Effector CD4-positive, alpha-beta T cell (primary cell): ENCODE results near the gene ALS2.
"Not testable (repeated sequence)": the region's sequence is repeated elsewhere in the genome, so short reads cannot be mapped to it uniquely, and the experiment has no call there.

Experiments
- DNase-seq: peaks from one replicate; pipeline ENCODE4 v3.0.0-alpha.2; 2020

ALS2 gene

DNA sequence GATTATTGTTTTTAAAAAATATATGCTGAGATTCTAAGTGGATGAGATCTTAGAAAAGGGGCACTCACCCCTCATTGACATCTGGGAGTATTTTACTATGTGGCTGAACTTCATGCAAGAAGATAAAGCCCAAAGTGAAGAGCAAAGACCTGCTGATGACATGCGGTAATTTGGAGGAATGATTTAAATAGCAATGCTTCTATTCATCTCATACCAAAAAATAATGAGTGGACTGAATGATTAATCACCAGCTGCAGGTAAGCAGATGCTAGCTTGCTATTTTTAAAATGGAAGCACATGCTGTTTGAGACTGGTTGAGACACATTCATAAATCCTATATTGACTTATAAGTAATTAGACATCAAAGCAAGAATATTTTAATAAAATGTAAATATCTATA, 12.9 kb upstream of the ALS2 start:
- DNase-seq: no peak

DNA sequence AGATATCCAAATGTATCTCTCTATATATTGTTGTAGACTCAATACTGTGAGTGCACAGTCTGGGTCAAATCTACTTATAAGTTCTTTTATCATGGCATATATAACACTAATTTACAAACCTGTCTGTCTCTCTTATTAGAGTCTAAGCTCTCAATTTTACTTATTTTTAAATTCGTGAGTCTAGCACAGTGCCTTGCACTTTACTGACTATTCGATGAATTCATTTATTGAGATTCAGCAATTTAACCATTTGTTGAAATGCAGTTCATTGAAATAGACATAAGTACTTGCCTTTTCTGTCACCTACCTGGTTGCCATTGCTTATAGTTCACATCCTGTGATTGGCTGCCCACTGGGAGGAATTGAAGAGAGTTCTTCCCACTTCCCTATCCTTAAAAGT, 10.3 kb upstream of the ALS2 start:
- no peak for DNase-seq

DNA sequence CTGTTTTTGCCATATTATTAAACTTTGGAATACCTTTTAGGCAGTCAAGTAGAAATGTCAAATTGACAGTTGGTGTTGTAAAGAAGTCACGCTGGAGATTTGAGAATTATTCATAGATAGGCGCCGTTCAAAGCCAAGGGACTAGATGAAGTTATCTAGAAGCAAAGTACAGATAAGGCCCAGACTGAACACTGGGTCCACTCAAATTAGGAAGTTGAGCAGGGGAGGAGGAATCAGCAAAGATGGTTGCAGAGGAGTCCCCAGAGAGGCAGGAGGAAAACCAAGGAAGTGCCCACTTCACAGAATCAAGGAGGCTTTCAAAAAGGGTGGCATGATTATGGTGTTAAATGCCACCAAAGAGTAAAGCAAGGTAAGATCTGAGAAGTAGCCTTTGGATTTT, 9.6 kb upstream of the ALS2 start:
- DNase-seq: no peak

DNA sequence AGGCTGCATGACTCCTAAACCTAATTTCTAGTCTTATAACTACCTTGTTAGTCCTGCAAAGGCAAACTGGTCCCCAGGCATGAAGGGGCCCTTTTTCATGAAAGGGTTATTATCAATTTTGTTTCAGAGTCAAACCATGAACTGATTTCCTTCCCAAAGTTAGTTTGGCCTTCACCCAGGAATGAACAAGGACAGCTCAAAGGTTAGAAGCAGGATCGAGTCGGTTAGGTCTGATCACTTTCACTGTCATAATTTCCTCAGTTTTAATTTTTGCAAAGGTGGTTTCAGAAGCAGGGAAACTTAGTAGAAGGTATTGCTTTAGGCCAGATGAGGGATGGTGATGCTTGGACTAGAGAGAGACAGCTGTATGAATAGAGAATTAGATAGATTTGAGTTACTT, 8.7 kb upstream of the ALS2 start:
- no peak for DNase-seq

DNA sequence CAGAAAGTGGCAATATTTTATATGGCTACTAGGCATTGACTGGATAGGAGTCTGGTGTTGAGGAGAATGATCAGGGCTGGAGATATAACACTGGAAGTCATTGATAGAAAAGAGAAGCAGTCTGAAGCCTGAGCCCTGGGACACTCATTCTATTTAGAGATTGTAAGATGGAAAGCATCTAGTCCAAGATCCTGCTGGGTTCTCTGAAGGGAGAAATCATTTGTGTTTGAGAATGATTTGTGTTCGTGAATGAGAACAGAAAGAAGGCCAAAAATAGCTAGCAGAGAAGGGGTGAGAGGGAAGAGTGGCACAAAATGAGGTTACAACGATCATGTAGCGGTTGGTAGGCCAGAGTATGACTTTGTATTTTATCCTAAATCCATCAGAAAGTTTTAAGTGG, 7.6 kb upstream of the ALS2 start:
- DNase-seq: no peak

DNA sequence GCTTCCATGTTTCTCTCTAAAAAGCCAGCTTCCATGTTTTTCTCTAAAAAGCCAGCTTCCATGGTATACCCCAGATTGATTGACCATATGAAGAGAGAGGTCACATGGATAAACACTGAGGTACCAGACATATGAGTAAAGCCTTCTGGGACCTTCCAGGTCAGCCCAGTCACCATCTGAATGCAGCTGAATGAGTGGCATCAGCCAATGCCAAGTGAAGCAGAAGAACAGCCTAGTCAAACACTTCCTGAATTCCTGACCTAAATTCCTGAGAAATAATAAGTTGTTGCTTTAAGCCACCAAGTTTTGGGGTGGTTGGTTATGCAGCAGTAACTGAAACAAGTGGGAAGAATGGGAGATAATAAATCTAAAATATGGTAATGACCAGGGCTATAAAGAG, 5.7 kb upstream of the ALS2 start:
- DNase-seq: no peak

DNA sequence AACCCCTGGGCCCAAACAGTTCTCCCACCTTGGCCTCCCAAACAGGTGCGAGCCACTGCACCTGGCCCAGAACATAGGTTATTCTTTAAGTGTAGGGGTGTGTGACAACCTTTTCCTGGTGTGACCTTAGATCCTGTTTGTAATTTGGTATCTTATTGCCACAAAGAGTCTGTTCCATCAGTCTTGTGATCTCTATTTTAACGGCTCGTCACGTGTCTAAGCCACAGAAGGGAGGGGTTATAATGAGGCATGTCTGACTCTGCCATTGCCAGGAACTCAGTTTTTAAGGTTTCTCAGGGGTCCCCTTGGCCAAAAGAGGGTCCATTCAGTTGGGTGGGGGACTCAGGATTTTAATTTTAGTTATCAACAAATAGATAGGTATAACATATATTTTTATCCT, 4.4 kb upstream of the ALS2 start:
- no peak for DNase-seq

DNA sequence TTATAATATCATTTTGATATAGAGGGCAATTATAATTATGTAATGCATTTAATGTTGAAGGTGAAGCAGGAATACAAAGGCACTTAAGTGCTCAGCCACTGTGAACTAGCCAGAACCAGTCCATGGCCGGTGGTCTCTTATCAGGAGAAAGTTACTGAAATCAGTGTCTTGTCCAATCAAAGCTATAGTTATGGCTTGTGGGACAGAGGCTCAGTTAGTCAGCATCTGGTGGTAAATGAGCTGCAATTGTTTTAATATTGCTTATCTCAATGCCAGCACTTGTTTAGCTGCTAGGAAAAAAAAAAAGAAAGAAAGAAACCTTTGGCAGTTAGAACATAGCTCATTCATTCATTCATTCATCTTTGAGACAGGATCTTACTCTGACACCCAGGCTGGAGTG, 3.8 kb upstream of the ALS2 start:
- DNase-seq: no peak

DNA sequence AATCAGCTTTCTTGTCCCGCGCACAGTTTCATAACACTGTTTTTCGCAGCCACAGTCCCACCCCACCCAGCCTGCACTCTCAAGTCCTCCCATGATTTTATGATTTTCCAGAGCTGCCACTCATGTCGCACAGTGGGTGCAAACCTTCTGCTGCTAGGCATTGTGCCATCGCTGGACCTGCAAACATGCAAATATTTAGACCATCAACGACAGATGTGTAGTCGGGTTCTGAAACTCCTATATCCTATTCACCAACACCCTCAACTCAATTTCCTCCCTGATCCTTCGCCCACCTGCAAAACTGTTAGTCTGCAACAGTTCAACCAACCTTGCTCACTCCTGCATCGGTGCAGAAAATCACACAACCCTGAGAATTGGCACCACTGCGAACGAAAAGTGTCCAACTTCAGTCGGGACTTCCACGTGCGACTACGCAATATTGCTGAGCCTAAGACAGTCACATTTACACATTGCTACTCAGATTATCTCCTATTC, 871 bp upstream of the ALS2 start:
- DNase-seq: no peak

DNA sequence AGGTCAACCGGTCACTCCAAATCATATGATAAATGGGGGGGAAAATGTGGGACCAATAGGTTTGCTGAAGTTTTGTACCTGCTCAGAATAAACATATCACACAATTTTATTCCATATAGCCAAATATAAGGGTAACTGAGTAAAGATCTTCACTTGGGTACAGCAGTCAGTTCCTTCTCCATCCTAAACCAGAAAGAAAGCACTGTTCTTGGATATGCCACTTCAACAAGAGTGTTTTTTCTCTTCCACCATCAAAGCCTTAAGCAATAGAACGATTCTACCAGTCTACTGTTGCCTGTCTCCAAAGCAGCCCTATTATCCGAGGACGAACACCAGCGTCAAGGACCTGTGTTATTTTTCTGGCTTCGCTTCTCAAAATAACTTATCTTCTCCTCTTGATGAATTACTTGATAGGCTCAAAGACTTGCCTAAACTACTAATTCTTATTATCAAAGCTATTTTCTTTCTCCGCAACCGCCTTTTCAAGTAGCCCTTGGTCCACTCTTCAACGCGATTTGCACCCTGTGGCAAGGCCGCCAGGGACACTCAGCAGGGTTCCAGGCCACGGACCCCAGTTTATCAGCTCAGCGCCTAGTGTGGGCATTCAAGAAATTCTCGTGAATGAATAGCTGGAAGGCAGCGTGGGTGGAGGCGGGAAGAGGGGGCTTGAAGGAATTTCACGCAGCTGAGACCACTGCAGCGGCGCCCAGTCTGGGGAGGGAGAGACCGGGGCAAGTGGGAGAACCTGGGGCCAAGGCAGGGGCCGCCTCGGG, 646 bp downstream of the ALS2 start:
- no peak for DNase-seq

DNA sequence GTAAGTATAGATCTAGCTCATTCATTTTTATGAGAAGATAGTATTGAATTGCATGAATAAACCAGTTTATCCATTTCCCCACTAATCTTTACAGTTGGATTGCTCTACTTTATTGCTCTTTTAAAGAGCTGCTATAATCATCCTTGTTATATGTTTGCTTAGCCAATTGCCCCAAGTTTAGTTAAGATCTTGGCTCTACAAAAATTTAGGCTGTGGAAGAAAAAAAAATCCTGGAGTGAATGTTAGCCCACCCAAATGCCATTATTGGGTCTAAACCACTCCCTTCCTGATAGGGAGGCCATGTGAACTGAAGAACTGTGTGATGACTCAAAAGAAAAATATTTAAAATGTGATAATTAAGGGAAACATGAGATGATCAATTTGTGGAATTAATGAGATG, 2.9 kb downstream of the ALS2 start:
- DNase-seq: no peak

DNA sequence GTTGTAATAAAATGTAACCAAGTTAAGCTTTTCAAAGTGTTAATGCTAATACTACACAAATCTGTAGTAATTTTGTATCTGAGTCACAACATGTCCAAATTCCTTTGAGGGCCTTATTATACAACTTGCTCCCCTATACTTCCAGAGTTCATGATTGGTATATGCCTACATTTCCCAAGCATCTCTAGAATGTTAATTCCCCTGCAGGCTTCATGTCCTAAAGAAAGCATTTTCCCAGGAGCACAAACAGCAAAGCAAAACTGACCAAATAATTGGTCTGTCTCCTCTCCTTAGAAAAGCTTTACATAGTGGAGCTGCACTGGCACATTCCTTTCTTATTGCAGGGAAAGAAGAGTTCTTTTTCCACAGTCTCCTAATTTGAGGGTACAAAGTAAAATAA, 3.7 kb downstream of the ALS2 start:
- DNase-seq: no peak

DNA sequence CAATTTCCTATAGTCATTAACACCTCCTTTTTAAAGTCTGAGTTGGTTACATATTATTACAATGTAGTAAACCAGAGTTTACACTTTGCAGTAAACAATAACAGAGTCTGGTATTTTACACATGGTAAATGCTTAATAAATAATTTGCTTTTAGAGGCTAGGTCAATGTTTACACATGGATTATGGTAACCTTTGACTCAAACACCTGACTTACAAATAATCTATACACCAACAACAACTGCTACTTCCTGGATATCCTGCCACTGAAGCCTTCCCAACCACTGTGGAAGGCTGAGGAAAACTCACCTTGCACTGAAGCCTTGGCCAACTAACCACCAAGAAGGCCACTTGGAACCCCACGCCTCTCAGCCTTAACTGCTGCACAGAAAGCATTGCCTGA, 5.4 kb downstream of the ALS2 start:
- no peak for DNase-seq

DNA sequence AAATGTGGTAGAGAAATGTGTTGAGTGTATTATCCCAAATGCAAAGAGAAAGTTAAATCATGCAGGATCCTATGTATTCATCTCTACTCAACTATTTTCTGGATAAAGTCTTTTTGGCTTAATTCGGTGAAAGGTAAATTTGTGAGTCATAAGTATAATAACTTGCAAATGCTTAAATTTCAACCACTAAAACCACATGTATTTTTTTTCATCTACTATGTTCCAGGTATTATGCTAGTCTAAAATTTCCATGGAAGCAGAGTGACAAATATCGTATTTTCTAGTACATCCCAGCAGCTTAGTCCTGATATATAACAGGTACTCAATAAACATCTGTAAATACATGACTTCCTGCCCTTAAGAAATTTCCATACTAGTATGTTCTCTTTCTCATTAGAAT, 6.2 kb downstream of the ALS2 start:
- no peak for DNase-seq

DNA sequence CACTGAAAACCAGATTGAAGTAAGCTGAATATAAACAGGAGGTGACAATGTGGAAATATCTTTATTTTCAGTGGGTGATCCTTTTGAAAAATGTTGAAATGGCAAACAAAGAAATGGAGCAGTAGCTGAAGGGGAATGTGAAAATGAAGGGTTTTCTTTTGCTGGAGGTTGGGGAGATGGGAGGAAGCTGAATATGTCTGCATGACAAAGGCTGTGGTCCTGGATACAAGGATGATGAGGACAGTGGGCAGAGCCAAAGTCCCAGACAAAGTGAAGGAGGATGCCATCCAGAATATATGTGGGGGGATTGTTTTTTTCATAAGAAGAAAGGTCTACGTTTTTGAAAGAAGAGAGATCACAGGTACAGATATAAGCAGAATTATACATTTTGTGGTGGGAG, 6.7 kb downstream of the ALS2 start:
- DNase-seq: no peak

DNA sequence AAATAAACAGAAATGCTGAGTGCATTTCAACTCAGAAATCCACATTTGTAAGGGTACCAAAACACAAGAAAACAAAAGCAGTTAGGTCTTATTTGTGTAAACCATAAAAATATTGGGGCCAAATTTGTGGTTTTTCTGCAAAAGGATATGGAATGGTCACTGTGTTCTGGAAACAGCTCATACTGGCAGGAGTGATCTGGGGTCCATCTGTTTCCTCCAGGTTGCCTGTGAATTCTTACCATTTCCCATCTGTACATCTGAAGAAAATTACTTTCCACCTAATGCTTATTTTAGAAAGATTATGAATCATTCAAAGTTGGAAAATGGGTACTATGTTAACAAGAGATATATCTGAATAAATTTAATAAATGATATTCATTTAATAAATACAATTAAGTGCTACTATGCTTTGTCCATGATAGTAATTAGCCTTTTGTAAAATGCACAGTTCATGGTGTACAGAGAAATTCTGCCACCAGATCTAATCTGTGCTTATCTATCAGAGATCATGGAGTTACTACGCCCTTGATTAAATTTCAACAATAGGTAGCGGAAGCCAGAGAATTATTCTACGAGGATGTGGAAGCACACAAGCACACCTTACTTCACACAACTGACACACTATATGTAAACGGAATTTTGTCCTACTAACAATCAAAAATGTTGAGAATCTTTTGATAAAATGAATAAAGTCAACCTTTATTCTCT, 10.9 kb downstream of the ALS2 start:
- no peak for DNase-seq

DNA sequence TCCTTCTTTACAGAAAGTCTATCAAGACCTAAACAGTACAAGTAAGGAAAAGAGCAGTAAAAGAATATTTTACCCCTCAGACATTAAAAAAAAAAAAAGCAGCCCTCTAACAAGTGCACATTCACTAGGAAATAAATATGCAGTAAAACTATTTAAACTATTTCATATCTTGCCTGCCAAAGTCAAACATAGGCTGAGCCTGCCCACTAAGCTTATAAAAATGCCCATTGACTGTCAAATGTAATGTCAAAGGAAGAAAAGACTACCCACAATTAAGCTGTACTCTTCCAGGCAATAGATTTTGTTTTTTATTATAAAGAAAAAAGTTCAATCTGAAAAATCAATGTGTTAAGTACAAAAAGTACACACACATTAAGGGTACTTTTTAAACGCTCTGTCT, 11.8 kb downstream of the ALS2 start:
- DNase-seq: no peak

DNA sequence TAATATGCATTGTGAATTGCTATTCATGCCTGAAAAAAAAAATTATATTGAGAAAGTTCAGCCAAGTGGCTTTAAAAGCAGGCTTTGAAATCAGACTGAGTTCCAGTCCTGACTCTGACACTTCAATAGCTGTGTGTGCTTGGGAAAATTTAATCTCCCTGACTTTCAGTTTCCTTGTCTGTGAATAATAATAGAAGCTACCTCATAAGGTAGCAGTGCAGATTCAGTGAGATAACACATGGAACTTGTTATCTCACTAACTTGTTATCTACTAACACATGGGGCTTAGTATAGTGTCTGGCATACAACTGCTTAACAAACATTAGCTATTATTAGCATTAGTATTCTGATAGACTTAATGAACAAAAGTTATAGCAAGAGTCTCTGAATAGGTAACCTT, 14.9 kb downstream of the ALS2 start:
- no peak for DNase-seq

DNA sequence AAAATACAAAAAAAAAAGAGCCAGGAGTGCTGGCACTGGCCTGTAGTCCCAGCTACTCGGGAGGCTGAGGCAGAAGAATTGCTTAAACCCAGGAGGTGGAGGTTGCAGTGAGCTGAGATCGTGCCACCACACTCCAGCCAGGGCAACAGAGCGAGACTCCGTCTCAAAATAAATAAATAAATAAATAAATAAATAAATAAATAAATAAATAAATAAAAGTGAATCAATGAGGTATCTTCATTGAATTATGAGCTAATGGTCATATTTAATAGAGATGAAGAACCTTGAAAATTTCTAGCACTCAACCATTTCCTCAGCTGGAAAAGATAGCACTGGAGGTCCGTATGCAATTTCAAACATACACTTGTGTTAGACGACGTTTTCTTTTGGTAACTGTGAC, 16.3 kb downstream of the ALS2 start:
- not testable (repeated sequence) for DNase-seq

DNA sequence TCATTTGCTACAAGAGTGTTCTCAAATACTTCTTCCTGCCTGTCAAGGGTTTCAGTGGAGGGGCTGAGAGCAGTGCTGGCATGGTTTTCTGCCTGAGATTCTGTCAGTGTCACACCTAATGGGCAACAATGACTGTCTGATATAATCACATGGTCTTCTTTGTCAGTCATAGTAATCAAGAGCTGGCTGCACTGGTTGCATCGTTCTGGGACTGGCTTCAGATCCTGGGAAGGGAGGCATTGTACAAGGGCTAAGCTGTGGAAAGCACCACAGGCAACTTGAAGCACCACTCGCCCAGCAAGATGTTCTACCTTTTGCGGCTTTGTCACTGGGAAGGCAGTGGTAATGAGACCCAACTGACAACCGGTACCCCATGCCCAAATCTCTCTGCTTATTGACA, 19.6 kb downstream of the ALS2 start:
- DNase-seq: no peak

DNA sequence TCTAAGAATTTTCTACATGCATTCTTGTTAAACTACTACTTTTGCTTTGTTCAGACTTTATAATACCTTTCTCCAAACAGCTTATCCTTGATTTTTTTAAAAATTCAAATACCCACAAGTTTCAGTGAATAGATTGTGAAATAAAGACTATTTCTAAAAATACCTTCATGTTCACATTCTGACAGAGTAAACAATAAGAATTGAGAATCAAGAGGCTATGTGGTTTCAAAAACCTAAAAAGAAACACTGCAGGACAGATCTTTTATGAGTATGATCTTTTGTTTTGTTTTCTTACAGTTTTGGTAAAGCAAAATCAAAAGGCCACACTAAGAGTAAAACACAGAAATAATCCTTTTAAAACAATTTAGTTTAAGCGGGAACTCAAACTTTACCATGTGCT, 21.2 kb downstream of the ALS2 start:
- DNase-seq: no peak

DNA sequence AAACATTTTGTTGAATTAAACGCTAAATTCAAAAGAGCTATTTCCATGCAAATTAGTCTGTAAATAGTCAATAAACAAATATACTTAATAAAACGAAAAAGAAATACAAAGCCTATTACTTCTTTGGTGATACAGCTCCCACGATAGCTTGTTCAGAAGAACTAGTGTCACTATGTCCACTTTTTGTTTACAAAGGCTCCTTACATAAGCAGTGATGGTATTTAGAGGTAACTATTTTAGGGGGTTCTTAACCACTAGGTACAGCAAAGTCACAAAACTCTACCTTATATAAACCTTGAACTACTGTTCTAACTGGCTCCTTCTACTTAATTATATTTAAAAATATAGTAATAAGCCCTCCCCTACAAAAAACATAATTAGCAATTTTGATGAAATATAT, 21.9 kb downstream of the ALS2 start:
- no peak for DNase-seq

DNA sequence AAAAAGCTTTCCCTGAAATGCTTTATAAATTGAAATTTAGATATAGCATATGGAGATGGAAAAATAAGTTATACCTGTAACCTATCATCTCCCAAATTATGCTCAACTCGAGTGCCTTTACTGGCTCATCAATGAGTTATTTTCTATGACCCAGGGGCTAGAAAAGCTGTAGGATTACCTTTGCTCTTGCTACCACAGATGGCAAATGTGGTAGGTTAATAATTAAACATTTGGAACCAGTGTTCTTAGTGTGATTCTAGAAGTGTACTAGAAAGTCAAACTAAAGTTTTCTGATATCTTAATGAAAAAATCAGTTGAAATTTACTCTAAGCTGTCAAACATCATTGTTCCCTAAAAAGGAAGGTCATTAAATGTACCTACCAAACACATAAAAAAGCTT, 22.5 kb downstream of the ALS2 start:
- DNase-seq: no peak

DNA sequence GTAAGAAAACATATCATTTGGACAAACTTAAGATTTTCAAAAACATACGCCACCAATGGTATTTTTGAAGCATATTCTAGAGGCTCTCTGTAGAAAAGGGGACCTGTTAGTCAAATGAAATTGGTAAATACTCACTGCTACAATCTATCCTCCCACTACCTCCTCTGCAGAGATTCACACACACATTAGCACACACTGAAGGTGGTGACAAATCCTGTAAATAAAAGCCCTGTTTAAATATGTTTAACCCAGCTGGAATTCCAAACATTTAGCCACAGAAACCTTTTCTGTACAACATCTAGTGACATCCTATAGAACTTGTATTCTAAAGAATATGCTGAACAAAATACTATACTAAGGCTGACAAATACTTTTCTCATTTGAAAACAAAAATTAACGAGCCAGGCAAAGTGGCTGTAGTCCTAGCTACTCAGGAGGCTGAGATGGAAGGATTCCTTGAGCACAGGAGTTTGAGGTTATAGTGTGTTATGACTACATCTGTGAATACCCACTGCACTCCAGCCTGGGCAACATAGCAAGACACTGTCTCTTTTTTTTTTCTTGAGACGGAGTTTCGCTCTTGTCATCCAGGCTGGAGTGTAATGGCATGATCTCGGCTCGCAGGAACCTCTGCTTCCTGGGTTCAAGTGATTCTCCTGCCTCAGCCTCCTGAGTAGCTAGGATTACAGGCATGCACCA, 25.9 kb downstream of the ALS2 start:
- DNase-seq: no peak
